BJ (cell line): ENCODE measurements around the gene DUSP16. TPM values are rescaled to one million over a fixed set of nuclear protein-coding genes. Genes with fewer than 3 reads are reported as not detected.

Source experiments
- CTCF ChIA-PET: fragments of 350-600 bp; formaldehyde crosslinking; extraction: SDS; loops from one replicate; lab custom pipeline; 2021; ENCODE audit warnings: antibody characterized with exemption, inconsistent platforms; lab: Yijun Ruan, JAX
- POLR2A ChIA-PET: fragments of 300-600 bp; sonication (Branson Sonifier 250); formaldehyde crosslinking; extraction: SDS; loops from one replicate; lab custom pipeline; 2021; ENCODE audit warnings: antibody characterized with exemption; lab: Charles Lee
- DNase-seq: peaks from one replicate; pipeline ENCODE4 v3.0.0-alpha.2; 2011; ENCODE audit warnings: low read depth
- H3K27me3 ChIP-seq: 2 replicates; pipeline ENCODE4 v1.6.0; 2011; ENCODE audit warnings: low read length; ENCODE audit not compliant: control insufficient read depth, insufficient read depth
- H3K36me3 ChIP-seq: 2 replicates; pipeline ENCODE4 v1.5.1; 2011; ENCODE audit warnings: low read length; ENCODE audit not compliant: control insufficient read depth, insufficient read depth
- H3K4me3 ChIP-seq: 2 replicates; pipeline ENCODE4 v1.5.1; 2011; ENCODE audit warnings: low read depth, mild to moderate bottlenecking, control low read depth, low read length
- CTCF ChIP-seq: IDR thresholded peaks from 2 replicates; pipeline ENCODE4 v1.5.1; 2011; ENCODE audit warnings: low read depth, mild to moderate bottlenecking, control low read depth, inconsistent platforms, low read length, moderate library complexity; ENCODE audit not compliant: insufficient read depth
- polyA plus RNA-seq: library from polyadenylated mRNA; depleted of rRNA; stranded (reverse); fragments of >200 nt; gene quantifications from 2 replicates; pipeline ENCODE4 v1.2.3, GENCODE V29; 2011

Gene DUSP16
- polyA plus RNA-seq, 1 experiment, result 5.5 TPM

- POLR2A ChIA-PET, result interaction anchor here (0.5 to 0.6 kb wide), 2 partner anchors 17 to 135 kb away, joined by 4 read pairs; no protein-coding TSS in a partner anchor
- Histone ChIP-seq H3K36me3 (no peaks in the 10 kb centered on the region), H3K27me3 (no peaks in the 10 kb centered on the region), H3K4me3 (peak overlapping the region; percentile 82)
- CTCF ChIA-PET, result interaction anchor here (0.6 kb wide), 2 partner anchors 36 to 56 kb away, joined by 3 read pairs; no protein-coding TSS in a partner anchor
- no peak for TF ChIP-seq CTCF
- DNase-seq, result no peak
These were observed 1.9 kb downstream of the DUSP16 start for GRCh38 chr12:12560587-12561370.

- Histone ChIP-seq H3K4me3 (no peak overlapping the region), H3K27me3 (no peaks in the 10 kb centered on the region), H3K36me3 (no peaks in the 10 kb centered on the region)
- TF ChIP-seq CTCF, result no peak
- ChIA-PET POLR2A (no interaction called here), CTCF (interaction anchor here (0.6 to 1.0 kb wide), 2 partner anchors 55 to 178 kb away, joined by 3 read pairs; no protein-coding TSS in a partner anchor)
- DNase-seq, result no peak
These were observed 2.9 kb downstream of the DUSP16 start for GRCh38 chr12:12559719-12560296.

GRCh38 chr12:12558291-12558690 is 4.4 kb downstream of the DUSP16 start:
- no peak for DNase-seq
- Histone ChIP-seq H3K27me3 (no peaks in the 10 kb centered on the region), H3K36me3 (no peaks in the 10 kb centered on the region), H3K4me3 (no peak overlapping the region)
- CTCF ChIA-PET, result no interaction called here
- no peak for TF ChIP-seq CTCF
- POLR2A ChIA-PET, result no interaction called here

GRCh38 chr12:12557733-12558132 is 4.9 kb downstream of the DUSP16 start:
- Histone ChIP-seq H3K36me3 (no peaks in the 10 kb centered on the region), H3K4me3 (no peak overlapping the region), H3K27me3 (no peaks in the 10 kb centered on the region)
- no peak for DNase-seq
- ChIA-PET CTCF (no interaction called here), POLR2A (no interaction called here)
- TF ChIP-seq CTCF, result no peak

- TF ChIP-seq CTCF, result no peak
- ChIA-PET CTCF (no interaction called here), POLR2A (no interaction called here)
- H3K4me3 ChIP-seq, result no peak overlapping the region
- DNase-seq, result no peak
- H3K27me3 ChIP-seq, result no peaks in the 10 kb centered on the region
- H3K36me3 ChIP-seq, result no peaks in the 10 kb centered on the region
These were observed 7.0 kb downstream of the DUSP16 start for GRCh38 chr12:12555656-12556055.
